Neuronal stem cell (in vitro differentiated cells): ENCODE data around the gene CHAC1.

Experiments
- DNase-seq: peaks from one replicate; pipeline ENCODE4 v3.0.0-alpha.2; 2013; ENCODE audit warnings: low spot score
- H2AFZ ChIP-seq: one replicate; pipeline ENCODE4 v1.6.1; 2013; ENCODE audit warnings: mild to moderate bottlenecking, low read length, inconsistent platforms
- H2AK5ac ChIP-seq: 2 replicates; pipeline ENCODE4 v1.6.1; 2013; ENCODE audit warnings: low read depth, mild to moderate bottlenecking, inconsistent platforms, low read length, moderate library complexity, mixed read lengths
- H2BK120ac ChIP-seq: 2 replicates; pipeline ENCODE4 v1.6.1; 2013; ENCODE audit warnings: low read depth, mild to moderate bottlenecking, inconsistent platforms, low read length, moderate library complexity, mixed read lengths
- H2BK12ac ChIP-seq: one replicate; pipeline ENCODE4 v1.6.1; 2013; ENCODE audit warnings: low read length, inconsistent platforms
- H2BK15ac ChIP-seq: 2 replicates; pipeline ENCODE4 v1.6.1; 2013; ENCODE audit warnings: mild to moderate bottlenecking, low read length, inconsistent platforms, mixed read lengths
- H2BK5ac ChIP-seq: one replicate; pipeline ENCODE4 v1.6.1; 2013; ENCODE audit warnings: inconsistent platforms, mild to moderate bottlenecking, low read length, moderate library complexity
- H3K14ac ChIP-seq: one replicate; pipeline ENCODE4 v1.6.1; 2013; ENCODE audit warnings: low read length, inconsistent platforms
- H3K18ac ChIP-seq: 2 replicates; pipeline ENCODE4 v1.6.1; 2013; ENCODE audit warnings: low read length, inconsistent platforms
- H3K23ac ChIP-seq: 2 replicates; pipeline ENCODE4 v1.6.1; 2013; ENCODE audit warnings: low read depth, mild to moderate bottlenecking, mixed read lengths, low read length, inconsistent platforms; ENCODE audit not compliant: poor library complexity
- H3K27ac ChIP-seq: replicated peaks from 3 replicates; pipeline ENCODE4 v1.5.1; 2013; ENCODE audit warnings: low read length, inconsistent platforms
- H3K27me3 ChIP-seq, 3 experiments: 2 replicates each; pipeline ENCODE4 v1.6.1; 2013; ENCODE audit warnings: low read length in 3 of 3, mild to moderate bottlenecking in 2 of 3, inconsistent platforms in 1 of 3, low read depth in 1 of 3, mixed read lengths in 1 of 3, moderate library complexity in 1 of 3; ENCODE audit not compliant: control insufficient read depth in 3 of 3, insufficient read depth in 3 of 3
- H3K36me3 ChIP-seq, 2 donors: replicated peaks in 1 of 2; 2 replicates each; pipeline ENCODE4 v1.6.1; 2013; ENCODE audit warnings: low read length in 2 of 2; ENCODE audit not compliant: control insufficient read depth in 2 of 2, insufficient read depth in 2 of 2
- H3K4ac ChIP-seq: 2 replicates; pipeline ENCODE4 v1.6.1; 2013; ENCODE audit warnings: inconsistent platforms, mild to moderate bottlenecking, low read length, moderate library complexity
- H3K4me1 ChIP-seq, 2 donors: 1 replicate in 1 of 2; 2 replicates in 1 of 2; pipeline ENCODE4 v1.6.1; 2013; ENCODE audit warnings: low read length in 2 of 2, low read depth in 1 of 2; ENCODE audit not compliant: control insufficient read depth in 2 of 2, insufficient read depth in 1 of 2
- H3K4me2 ChIP-seq: one replicate; pipeline ENCODE4 v1.6.1; 2013; ENCODE audit warnings: mild to moderate bottlenecking, low read length, inconsistent platforms; ENCODE audit not compliant: insufficient read depth, poor library complexity, severe bottlenecking
- H3K4me3 ChIP-seq, 2 donors: 2 replicates each; pipeline ENCODE4 v1.5.1; 2013; ENCODE audit warnings: low read length in 2 of 2, mild to moderate bottlenecking in 2 of 2, inconsistent platforms in 1 of 2, moderate library complexity in 1 of 2
- H3K79me1 ChIP-seq: one replicate; pipeline ENCODE4 v1.6.1; 2013; ENCODE audit warnings: low read depth, mild to moderate bottlenecking, inconsistent platforms, low read length, moderate library complexity
- H3K9ac ChIP-seq: one replicate; pipeline ENCODE4 v1.6.1; 2013; ENCODE audit warnings: mild to moderate bottlenecking, low read depth, low read length, inconsistent platforms; ENCODE audit not compliant: poor library complexity
- H3K9me3 ChIP-seq, 2 donors: replicated peaks in 1 of 2; 2 replicates each; pipeline versions ENCODE3 to v1.6.1; 2013; ENCODE audit warnings: low read length in 2 of 2, mild to moderate bottlenecking in 2 of 2, inconsistent platforms in 1 of 2, low read depth in 1 of 2, mixed read lengths in 1 of 2, moderate library complexity in 1 of 2; ENCODE audit not compliant: control insufficient read depth in 2 of 2, insufficient read depth in 1 of 2
- H4K8ac ChIP-seq: one replicate; pipeline ENCODE4 v1.6.1; 2013; ENCODE audit warnings: low read depth, mild to moderate bottlenecking, inconsistent platforms, low read length, moderate library complexity
- H4K91ac ChIP-seq: one replicate; pipeline ENCODE4 v1.6.1; 2013; ENCODE audit warnings: low read length, low read depth, mild to moderate bottlenecking, inconsistent platforms; ENCODE audit not compliant: poor library complexity
- WGBS, 2 donors: extraction: QIAGEN DNeasy Blood & Tissue Kit; methylation state at CpG; one replicate each; pipeline ENCODE4 v1.1.7; 2013; ENCODE audit warnings: missing lambda C conversion rate in 2 of 2, mixed read lengths in 1 of 2; ENCODE audit not compliant: insufficient read length in 2 of 2, insufficient replicate concordance in 1 of 2; ENCODE audit errors: extremely low coverage in 2 of 2; 5-methylcytosine and 5-hydroxymethylcytosine counted together

The CHAC1 gene

GRCh38 chr15:40949756-40950207 is 3.5 kb upstream of the CHAC1 start:
- no peak overlapping the region for H3K27ac ChIP-seq
- H3K4me1 ChIP-seq, result peaks cover 0 to 2% of the 10 kb centered on the region in 2 donors

GRCh38 chr15:40951764-40952163 is 1.5 kb upstream of the CHAC1 start:
- Histone ChIP-seq H3K18ac (no peak overlapping the region), H2BK5ac (no peak overlapping the region)

More at GRCh38 chr15:40949756-40950207, 3.5 kb upstream of the CHAC1 start:
- no peak overlapping the region for H3K18ac ChIP-seq
- H3K79me1 ChIP-seq, result peaks cover 4% of the 10 kb centered on the region
- H3K9me3 ChIP-seq, result no peaks in the 10 kb centered on the region
- no peak for DNase-seq
- H3K9ac ChIP-seq, result no peak overlapping the region
- H3K4me2 ChIP-seq, result no peak overlapping the region
- H2BK120ac ChIP-seq, result no peak overlapping the region
- peaks cover 0 to 37% (median 0%) of the 10 kb centered on the region in 3 experiments for H3K27me3 ChIP-seq
- no peaks in the 10 kb centered on the region for H3K36me3 ChIP-seq
- H2AK5ac ChIP-seq, result no peak overlapping the region
- no CpG with 5 or more reads among the region's 7 CpGs for WGBS, 2 donors
- H3K4me3 ChIP-seq, result no peak overlapping the region
- no peak overlapping the region for H2BK12ac ChIP-seq
- no peak overlapping the region for H3K23ac ChIP-seq
- no peak overlapping the region for H2BK15ac ChIP-seq
- no peak overlapping the region for H2AFZ ChIP-seq
- no peak overlapping the region for H2BK5ac ChIP-seq
- H3K14ac ChIP-seq, result no peak overlapping the region
- H4K8ac ChIP-seq, result no peak overlapping the region
- no peak overlapping the region for H4K91ac ChIP-seq
- no peak overlapping the region for H3K4ac ChIP-seq

GRCh38 chr15:40952301-40952900 is 870 bp upstream of the CHAC1 start:
- peak overlapping the region; percentile 16 for H2BK120ac ChIP-seq
- H2AFZ ChIP-seq, result peak overlapping the region; percentile 93
- peak overlapping the region; percentile 95 for H3K4me2 ChIP-seq
- H3K9ac ChIP-seq, result peak overlapping the region; percentile 91
- no CpG with 5 or more reads among the region's 23 CpGs for WGBS, 2 donors
- H3K9me3 ChIP-seq, result peaks cover 0 to 2% of the 10 kb centered on the region in 2 donors
- peaks cover 0 to 2% of the 10 kb centered on the region in 2 donors for H3K4me1 ChIP-seq
- peak overlapping the region; percentile 90 for H3K18ac ChIP-seq
- H4K91ac ChIP-seq, result peak overlapping the region; percentile 67
- H3K14ac ChIP-seq, result peak overlapping the region; percentile 92
- H3K4me3 ChIP-seq, result peak overlapping the region; percentile 56 to 85
- peak overlapping the region; percentile 74 for H3K23ac ChIP-seq
- H3K36me3 ChIP-seq, result peaks cover 0 to 8% of the 10 kb centered on the region in 2 donors
- peaks cover 0 to 37% (median 0%) of the 10 kb centered on the region in 3 experiments for H3K27me3 ChIP-seq
- H2BK5ac ChIP-seq, result no peak overlapping the region
- peak overlapping the region; percentile 36 for H2BK12ac ChIP-seq
- H3K79me1 ChIP-seq, result peaks cover 4% of the 10 kb centered on the region
- no peak overlapping the region for H3K4ac ChIP-seq
- peak overlapping the region; percentile 27 for H3K27ac ChIP-seq
- no peak for DNase-seq
- no peak overlapping the region for H2BK15ac ChIP-seq
- no peak overlapping the region for H4K8ac ChIP-seq
- H2AK5ac ChIP-seq, result no peak overlapping the region

More at GRCh38 chr15:40951764-40952163, 1.5 kb upstream of the CHAC1 start:
- Histone ChIP-seq H2AK5ac (no peak overlapping the region), H4K91ac (no peak overlapping the region), H2AFZ (no peak overlapping the region), H3K23ac (no peak overlapping the region), H3K4ac (no peak overlapping the region), H3K79me1 (peaks cover 4% of the 10 kb centered on the region), H2BK15ac (no peak overlapping the region), H2BK12ac (no peak overlapping the region), H3K36me3 (peaks cover 0 to 8% of the 10 kb centered on the region in 2 donors), H3K4me3 (no peak overlapping the region), H3K27ac (no peak overlapping the region), H3K4me2 (no peak overlapping the region), H3K27me3 (peaks cover 0 to 37% (median 0%) of the 10 kb centered on the region in 3 experiments), H4K8ac (no peak overlapping the region), H3K4me1 (peaks cover 0 to 2% of the 10 kb centered on the region in 2 donors), H2BK120ac (no peak overlapping the region), H3K9me3 (no peaks in the 10 kb centered on the region), H3K9ac (no peak overlapping the region), H3K14ac (no peak overlapping the region)
- no CpG with 5 or more reads among the region's 4 CpGs for WGBS, 2 donors
- DNase-seq, result no peak

- peak overlapping the region; percentile 77 for H2BK12ac ChIP-seq
- H2BK15ac ChIP-seq, result peak overlapping the region; percentile 71
- peaks cover 4% of the 10 kb centered on the region for H3K79me1 ChIP-seq
- peak overlapping the region; percentile 56 to 89 for H3K4me3 ChIP-seq
- H3K9ac ChIP-seq, result peak overlapping the region; percentile 96
- no peak overlapping the region for H2BK5ac ChIP-seq
- no CpG with 5 or more reads among the region's 17 CpGs for WGBS, 2 donors
- H4K8ac ChIP-seq, result no peak overlapping the region
- peak overlapping the region; percentile 70 for H2AK5ac ChIP-seq
- peak overlapping the region; percentile 95 for H3K18ac ChIP-seq
- H2AFZ ChIP-seq, result peak overlapping the region; percentile 93
- H3K9me3 ChIP-seq, result peaks cover 0 to 2% of the 10 kb centered on the region in 2 donors
- H2BK120ac ChIP-seq, result no peak overlapping the region
- H4K91ac ChIP-seq, result no peak overlapping the region
- H3K27me3 ChIP-seq, result peaks cover 0 to 29% (median 0%) of the 10 kb centered on the region in 3 experiments
- H3K27ac ChIP-seq, result no peak overlapping the region
- DNase-seq, result no peak
- H3K4me2 ChIP-seq, result peak overlapping the region; percentile 94
- H3K4me1 ChIP-seq, result peaks cover 0 to 2% of the 10 kb centered on the region in 2 donors
- H3K23ac ChIP-seq, result peak overlapping the region; percentile 94
- peaks cover 0 to 8% of the 10 kb centered on the region in 2 donors for H3K36me3 ChIP-seq
- H3K14ac ChIP-seq, result peak overlapping the region; percentile 91
- H3K4ac ChIP-seq, result no peak overlapping the region
Observed at GRCh38 chr15:40953713-40954074, 423 bp downstream of the CHAC1 start.
